HG02763 (cell line): ENCODE results near the gene CTBP1.
A peak's percentile ranks its signal among the peaks of the same experiment; 100 is the strongest.

Experiments used
- ATAC-seq: cut with Tn5 transposase; IDR thresholded peaks from one replicate; pipeline ENCODE4 v1.9.1; 2021; ENCODE audit warnings: mild to moderate bottlenecking, moderate library complexity; ENCODE audit not compliant: unreplicated experiment

Gene CTBP1

DNA sequence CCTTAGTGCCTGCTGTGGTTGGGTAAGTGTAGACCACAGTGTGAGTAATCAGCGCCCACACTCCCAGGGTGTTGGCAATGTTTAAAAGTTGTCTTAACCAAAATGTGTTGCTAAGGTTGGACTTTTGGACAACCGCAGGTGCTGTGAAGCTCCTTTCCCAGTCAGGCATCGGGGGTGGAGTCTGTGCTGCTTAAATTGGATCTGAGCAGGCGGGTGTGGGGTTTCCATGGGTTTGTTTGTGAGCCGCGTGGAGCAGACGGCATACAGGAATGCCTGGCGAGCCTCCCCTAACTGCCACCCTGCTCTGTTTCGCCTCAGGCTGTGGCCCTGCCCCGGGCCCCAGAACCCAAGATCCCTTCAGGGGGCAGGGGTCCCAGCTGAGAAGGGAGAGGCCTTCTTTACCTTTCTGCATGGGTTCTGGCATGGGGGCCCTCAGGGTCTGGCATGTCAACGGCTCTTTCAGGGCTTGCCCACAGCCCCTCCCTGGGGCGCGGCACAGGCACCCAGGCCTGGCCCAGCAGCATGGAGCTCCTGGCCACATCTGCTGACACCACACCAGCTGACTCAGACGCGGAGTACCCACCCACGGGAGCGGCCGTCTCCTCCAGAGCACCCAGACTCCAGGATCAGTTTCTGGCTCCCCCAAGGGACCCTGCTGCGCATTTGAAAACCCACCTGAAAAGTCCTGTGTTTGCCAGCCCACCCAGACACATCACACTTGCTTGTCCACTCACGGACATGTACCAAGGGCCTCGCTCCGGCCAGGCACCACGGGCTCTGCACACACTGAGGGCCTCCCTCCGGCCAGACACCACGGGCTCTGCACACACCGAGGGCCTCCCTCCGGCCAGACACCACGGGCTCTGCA, 71.4 kb downstream of the CTBP1 start:
- no peak for ATAC-seq

DNA sequence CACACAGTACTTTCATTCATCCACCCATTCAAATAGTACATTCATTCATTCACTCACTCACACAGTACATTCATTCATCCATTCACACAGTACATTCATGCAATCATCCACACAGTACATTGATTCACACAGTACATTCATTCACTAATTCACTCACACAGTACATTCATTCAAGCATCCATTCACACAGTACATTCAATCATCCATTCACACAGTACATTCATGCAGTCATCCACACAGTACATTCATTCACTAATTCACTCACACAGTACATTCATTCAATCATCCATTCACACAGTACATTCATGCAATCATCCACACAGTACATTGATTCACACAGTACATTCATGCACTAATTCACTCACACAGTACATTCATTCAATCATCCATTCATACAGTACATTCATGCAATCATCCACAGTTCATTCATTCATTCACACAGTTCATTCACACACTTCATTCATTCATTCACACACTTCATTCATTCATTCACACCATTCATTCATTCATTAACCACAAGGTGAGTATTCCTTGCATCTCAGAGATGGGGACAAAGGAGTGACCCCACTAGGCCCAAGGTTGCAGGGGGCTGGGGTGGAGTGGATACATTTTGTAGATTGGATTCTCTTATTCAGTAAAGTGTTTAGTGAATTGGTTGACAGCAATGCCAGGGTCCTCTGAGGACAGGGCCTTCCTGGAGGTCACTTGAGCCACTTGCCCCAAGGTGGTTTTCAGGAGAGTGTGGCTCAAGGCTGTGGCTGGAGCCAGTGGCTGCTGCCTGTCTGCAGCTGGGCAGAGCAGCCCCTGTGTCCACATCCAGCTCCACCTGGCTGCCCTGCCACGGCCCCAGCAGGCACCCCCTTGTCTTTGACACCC, 72.3 kb downstream of the CTBP1 start:
- no peak for ATAC-seq

DNA sequence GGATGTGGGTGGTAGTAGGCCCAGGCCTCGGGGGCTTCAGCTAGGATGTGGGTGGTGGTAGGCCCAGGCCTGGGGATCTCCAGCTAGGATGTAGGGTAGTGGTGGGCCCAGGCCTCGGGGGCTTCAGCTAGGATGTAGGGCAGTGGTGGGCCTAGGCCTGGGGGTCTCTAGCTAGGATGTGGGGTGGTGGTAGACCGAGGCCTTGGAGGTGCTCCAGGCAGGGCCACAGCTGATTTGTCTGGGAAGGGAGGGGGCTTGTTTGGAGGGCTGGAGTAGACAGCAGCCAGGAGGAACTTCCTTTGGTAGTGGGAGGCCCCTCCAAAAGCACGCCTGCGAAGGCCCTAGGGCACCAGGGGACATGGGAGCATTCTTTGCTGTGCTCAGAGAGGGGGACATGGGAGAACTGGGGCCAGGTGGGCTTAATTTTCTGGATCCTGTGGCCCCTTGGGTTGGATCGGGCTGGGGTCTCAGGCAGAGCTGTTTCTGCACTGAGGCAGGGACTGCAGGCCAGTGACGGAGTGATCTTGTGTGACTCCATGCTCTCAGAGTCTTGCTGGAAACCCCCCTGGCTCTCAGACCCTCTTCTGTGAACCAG, 73.2 kb downstream of the CTBP1 start:
- ATAC-seq = no peak

DNA sequence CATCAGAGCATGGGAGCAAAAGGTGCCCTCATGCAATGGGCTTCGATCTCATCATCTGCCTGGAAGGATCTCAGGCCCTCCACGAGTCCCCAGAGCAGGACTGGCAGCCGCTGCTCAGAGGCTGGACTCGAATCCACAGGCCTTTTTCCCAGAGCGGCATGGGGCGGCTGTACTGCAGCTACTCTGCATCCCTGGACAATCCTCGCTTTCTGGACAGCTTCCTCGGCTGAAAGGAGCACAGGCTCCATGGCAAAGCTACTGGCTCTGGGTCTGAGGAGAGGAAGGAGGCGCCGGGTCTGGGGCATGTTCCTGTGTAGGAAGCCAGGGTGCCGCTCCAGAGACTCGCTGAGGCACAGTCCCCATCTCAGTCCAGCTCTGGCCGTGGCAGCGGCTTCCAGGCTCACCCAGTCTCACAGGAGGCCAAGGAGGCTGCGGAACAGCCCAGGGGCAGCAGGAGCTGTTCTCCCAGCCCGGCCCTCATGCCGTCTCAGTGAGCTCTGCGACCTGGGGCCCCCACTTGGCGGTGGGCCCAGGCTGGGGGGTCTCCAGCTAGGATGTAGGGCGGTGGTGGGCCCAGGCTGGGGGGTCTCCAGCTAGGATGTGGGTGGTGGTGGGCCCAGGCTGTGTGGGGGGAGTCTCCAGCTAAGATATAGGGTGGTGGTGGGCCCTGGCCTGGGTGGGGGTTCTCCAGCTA, 73.8 kb downstream of the CTBP1 start:
- no peak for ATAC-seq

DNA sequence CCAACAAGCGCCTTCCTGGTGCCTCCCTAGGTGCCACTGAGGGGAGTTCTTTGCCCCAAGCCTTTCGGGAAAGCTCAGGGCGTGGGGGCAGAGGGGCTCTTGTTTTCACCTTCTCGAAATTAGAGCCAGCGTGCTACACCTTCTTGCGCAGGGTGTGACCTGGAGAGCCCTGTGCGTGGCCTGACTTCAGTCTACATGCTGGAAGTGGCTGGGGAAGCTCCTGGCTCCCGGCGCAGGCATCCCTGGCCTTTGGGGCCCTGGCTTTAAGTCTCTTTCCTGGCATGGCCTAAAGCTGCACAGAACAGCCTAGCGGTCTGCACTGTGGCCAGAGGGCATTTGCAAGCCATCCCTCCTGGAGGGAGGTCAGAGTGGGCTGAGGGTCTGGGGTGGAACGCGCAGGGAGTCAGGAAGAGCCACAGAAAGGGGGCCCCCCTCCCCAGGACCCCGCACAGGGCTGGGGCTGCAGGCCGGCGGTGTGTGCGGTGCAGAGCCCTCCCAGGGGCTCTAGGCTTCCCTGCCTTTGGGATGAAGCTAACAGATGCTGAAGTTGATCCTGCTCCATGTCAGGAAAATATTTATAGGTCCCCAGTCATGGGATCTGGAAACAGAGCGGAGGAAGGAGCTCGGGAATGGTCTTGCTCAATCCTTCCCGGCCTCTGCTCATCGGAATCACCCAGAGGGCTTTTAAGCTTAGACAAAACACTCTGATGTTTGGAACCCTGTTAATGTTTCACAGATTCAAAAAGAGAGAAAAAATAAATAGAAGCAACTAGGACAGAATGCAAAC, 75.8 kb downstream of the CTBP1 start:
- no peak for ATAC-seq

DNA sequence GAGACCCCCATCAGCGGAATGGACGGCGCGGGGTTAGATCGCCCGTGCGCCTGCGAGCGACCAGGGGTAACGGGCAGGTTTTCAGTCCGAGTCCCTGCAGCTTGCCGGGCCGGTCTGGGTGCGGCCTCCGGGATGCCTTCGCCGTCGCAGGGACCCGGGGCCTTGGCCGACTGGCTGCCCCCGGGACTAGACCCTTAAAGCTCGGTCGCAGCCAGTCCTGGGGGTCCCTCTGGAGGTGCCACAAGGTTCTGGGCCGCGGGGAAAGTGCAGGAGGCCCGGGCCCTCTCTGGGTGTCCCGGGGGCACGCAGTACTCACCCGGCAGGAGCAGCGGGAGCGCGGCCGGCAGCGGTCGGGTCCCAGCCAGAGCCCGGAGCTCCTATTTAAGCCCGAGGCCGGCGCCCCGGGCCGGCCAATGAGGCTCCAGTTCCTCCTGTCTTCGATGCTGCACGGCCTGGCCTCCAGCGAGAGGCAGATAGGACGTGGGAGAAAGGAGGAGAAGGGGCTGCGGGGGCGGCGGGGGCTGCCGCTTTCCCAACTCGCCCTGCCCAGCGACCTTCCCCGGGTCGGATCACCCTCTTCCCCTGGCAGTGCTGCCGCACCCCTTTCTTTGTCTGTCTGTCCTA, 76.6 kb downstream of the CTBP1 start, which contains the start of gene SPON2:
Gene SPON2, minus strand, starts transcription at position 356 of the 624 bp plus-strand sequence.
- ATAC-seq = no peak

DNA sequence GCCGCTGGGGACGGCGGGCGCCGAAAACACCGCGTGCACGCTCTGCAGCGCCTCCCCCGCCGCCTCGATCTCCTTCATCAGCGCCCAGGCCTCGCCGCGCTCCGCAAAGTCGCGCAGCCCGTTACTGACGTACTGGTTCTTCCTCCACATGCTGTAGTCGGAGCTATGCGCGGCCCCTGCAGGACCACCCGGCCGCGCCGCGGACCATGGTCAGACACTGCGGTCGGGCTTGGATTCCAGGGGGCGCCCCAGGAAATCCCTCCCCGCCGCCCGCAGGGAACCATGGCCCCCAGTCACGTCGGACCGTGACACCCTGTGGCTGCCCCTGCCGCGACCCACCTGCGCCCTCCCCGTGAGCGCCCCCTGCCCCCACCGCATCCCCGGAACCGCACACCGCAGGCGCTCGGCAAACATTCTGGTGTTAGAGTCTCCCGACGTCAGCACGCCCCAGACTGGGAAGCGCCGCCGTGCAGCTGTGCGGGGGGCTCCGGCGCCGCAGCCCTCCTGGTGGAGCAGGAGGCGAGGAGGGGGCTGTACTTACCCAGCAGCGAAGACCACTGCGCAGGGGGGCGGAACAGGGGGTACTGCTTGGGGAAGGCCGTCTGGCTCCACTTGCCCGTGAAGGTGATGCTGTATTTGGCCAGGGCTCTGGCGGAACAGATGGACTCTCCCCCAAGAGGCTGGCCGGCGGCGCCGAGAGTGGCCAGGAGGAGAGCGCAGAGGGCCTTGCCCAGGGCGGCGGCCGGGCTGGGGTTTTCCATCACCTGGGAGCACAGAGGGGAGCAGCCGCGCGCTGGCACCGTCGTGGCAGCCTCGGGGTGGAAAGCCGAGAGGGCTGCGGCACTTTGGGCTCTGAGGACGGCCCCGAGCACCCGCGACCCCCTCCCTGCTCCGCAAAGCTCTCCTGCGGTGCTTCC, 77.4 kb downstream of the CTBP1 start:
- ATAC-seq = no peak

DNA sequence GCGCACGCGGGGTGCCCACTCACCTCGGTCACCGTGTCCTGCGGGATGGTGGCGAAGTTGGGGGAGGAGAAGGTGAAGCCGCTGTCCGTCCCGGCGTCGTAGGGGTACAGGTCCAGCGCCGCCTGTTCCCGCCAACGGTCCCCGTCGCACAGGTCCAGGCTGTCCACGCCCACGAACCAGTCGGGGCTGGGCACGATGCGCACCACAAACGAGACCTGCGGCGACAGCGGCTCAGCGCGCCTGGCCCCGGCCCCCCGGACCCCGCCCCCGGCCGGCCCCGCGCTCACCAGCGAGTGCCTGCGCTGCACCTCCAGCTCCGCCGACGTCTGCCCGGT, 78.0 kb downstream of the CTBP1 start:
- no peak for ATAC-seq

DNA sequence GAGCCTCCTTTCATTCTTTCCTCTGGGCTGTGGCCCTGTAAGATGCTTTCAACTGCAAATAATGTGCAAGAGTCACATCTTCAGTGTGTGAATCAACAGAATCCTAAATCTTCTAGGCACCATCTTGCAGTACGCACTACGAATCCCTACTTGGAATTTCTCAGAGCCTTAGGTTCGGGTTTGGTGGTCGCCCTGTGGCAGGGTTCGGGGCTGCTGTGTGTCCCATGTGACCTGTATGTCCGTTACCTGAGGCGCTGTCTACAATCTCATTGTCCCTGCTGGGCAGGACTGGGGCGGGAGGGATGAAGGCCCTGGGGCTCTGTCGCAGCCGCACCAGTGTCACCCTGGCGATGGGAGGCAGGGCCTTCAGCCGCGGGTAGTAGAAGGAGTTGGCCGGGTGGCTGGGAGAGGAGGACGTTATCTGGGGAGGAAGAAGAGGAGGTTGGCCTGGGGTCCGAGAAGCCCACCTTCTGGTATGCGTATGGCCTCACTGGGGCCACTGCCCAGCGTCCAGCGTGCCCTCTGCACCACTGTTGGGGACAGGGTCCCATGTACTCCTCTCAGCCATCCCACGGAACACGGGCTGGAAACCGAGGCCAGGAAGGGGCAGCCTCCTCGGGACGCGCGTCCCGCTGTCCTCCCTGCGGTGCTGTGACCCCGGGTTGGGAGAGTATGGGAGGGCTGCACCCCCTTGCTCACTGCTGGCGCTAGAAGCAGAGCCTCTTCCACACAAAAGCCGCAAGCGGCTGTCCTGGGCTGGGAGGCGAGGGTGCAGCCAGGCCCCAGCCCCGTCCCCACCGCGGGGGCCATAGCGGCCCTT, 78.6 kb downstream of the CTBP1 start:
- ATAC-seq = no peak

DNA sequence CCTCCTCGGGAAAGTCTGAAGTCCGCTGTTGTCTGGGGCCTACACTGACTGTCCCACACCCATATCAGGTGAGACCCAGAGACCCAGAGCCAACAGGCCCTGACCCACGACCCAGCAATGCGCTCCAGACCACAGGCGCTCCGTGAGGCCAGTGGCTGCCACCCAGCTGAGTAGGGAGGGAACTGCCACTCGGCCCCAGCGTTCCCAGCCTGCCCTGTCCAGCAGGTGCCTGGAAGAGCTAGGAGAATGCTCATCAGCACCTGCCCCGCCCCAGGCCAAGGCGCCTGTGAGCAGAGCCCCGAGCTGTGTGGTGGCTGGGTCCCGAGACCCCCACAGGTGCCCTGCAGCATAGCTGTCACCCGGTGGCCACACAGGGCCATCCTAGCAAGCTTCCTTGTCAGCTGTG, 79.2 kb downstream of the CTBP1 start:
- no peak for ATAC-seq

DNA sequence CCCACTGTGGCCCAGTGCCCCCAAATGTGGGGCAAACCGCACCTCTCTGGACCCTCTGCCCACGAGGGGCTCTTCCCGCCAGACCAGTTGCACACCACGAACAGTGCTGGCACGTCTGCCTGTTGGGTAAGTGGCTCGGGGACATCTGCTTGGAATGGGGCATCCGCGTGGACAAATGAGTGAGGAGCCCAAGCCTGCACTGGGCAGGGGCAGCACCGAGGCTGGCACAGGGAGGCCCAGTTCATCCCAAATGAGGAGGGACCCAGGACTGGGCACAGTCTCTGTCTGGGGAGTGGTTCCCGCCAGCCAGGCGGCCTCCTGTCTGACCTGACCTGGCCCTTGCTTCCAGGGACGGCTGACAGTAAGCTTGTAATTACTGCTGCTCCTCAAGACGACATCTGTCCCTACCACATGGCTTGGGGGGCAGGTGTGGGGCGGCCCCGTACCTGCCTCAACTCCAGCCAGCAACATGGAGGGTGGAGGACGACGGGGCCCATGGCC, 79.7 kb downstream of the CTBP1 start:
- no peak for ATAC-seq

DNA sequence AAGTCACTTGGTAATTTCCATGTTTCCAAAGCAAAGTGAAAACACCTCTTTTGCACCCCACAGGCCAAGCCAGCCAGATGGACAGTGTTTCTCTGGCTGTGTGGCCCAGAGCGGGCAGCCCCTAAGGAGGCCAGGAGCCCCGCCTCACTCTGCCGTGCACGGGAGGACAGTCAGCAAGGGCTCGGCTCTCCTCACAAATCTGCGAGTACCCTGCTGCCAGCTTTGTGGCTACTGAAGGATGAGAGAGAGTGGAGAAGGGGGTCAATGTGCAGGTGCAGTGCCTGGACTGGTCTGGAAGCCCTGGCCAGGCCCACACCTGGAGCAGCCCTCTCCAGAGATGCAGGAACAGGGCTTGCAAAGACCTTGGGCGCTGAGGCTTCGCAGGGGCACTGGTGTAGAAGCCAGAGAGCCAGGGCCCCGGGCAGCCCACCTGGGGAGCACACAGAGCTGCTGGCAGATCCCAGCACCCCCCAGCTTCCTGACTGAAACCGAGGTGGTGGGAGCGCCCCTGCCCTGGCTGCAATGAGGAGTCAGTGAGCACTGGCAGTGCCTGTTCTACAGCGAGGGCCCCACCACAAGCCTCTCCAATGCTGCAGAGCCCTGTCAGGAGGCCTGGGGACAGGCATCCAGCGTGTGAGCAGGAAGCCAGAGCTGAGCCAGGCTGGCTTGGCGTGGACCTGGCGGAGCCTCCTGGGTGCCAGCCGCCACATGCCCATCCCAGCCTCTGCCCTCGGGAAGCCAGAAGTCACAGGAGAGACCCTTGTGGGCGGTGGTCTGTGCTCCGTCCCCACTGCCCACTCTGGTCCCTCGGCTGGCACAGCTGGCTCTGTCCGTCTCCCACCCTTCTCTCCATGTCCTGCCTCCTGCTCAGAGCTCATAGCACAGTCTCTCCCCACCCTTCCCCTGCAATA, 80.5 kb downstream of the CTBP1 start:
- ATAC-seq = no peak

DNA sequence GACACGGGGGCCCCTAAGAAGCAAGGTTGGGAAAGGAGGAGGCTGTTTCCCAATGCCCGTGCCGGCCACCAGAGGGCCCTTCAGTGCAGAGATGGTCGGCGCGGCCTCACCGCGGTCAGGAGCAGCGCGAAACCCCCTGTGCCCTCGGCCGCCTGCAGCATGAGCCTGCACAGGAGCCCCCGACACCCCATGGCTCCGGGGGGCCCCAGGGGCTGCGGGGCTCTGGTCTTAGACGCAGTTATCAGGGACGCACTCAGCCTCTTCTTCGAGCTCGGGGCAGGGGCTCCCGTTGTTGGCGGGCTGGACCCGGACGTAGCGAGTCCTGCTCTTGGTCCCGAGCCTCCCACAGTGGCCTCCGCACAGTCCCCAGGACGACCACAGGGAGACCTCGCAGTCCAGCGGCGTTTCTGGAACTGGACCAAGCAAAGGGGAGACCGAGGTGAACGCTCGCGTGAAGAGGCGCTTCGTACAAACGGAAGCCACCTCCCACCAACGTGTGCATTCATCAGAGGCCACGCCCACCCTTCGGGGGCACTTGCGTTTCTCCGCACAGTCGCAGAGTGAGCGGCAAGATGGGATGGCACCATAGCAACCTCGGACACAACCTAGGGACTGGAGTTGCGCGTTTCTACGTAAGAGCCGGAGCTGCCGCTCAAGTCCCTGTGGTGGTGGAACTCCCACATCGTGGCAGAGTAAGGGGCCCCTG, 81.5 kb downstream of the CTBP1 start:
- ATAC-seq = peak; percentile 86

DNA sequence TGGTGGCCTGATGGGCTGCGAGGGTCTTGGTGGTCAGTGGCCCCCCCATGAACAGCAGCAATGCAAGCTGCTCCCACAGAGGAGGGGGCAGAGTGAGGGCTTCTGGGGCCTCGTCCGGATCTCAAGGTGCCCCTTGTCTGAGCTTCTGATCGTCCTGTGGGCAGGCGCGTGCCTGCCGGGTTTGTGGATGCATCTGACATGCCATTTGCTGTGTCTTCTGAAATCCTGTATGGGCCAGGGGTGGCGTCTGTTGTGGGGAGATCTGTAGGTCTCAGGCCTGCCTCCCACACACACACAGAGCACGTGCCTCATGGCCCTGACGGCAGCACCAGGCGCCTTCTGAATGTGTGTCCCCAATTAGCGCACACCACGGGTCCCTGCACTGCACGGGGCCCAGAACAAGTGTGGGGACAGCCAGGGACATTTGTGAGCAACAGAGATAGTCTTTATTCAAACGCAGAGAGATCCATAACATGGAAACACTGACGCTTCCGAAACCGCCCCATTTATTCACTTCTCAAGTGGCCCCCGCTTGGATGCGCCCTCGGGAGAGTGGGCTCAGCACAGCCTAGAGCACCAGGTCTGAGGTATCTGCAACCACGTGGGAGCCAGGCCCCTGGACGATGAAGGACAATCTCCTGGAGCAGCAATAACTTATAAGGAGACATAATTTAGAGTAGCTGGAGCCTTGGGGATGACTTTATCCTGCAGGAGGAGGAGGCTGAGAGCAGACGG, 82.3 kb downstream of the CTBP1 start:
- ATAC-seq = no peak

DNA sequence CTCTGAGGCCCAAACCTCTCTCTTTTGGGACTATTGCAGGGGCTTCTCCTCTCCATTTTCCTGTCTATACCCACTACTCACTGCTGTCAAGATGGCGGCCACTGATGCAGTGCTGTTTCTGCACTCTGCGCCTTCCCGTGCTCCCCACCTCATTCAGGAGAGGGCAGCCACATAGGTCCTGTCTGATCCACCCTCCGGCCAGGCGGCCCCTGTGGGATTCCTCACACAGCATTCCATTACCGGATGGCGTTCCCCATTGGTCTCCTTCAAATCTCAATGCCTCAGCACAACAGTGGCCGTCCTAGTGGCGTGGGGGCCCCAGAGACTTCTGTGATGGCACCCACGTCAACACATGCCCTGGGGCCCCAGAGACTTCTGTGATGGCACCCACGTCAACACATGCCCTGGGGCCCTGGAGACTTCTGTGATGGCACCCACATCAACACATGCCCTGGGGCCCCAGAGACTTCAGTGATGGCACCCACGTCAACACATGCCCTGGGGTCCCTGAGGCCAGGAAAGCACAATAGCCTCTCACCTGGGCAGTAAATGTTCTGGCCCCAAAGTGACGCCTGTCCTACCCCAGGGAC, 83.9 kb downstream of the CTBP1 start:
- ATAC-seq = no peak
